Measurements from ENCODE around the gene MYO1A.
A peak's percentile ranks its signal among the peaks of the same experiment; 100 is the strongest.
"Not testable (repeated sequence)": the region's sequence is repeated elsewhere in the genome, so short reads cannot be mapped to it uniquely, and the experiment has no call there.

Gene MYO1A

GRCh38 chr12:57046947-57047890, 2.7 kb downstream of the MYO1A start:
- peak; percentile 40 for DNase-seq (ENCODE audit: low read depth)

- DNase-seq (ENCODE audit: low read depth): no peak
These were observed 3.7 kb downstream of the MYO1A start for GRCh38 chr12:57046086-57046791.

GRCh38 chr12:57044889-57045288, 5.0 kb downstream of the MYO1A start:
- no peak for DNase-seq (ENCODE audit: low read depth)

- DNase-seq (ENCODE audit: low read depth): no peak
These were observed 5.5 kb downstream of the MYO1A start for GRCh38 chr12:57044468-57044867.

- DNase-seq (ENCODE audit: low read depth): no peak
These were observed 7.2 kb downstream of the MYO1A start for GRCh38 chr12:57042695-57043094.

- no peak for DNase-seq (ENCODE audit: low read depth)
These were observed 9.2 kb downstream of the MYO1A start for GRCh38 chr12:57040750-57041149.

GRCh38 chr12:57040211-57040610, 9.7 kb downstream of the MYO1A start:
- no peak for DNase-seq (ENCODE audit: low read depth)

- DNase-seq (ENCODE audit: low read depth): no peak
These were observed 10.7 kb downstream of the MYO1A start for GRCh38 chr12:57039016-57039798.

GRCh38 chr12:57037264-57037663, 12.7 kb downstream of the MYO1A start:
- no peak for DNase-seq (ENCODE audit: low read depth)

- DNase-seq (ENCODE audit: low read depth): no peak
These were observed 16.5 kb downstream of the MYO1A start for GRCh38 chr12:57033431-57033830.

GRCh38 chr12:57031789-57032188, 18.1 kb downstream of the MYO1A start:
- DNase-seq (ENCODE audit: low read depth): no peak

- no peak for DNase-seq (ENCODE audit: low read depth)
These were observed 18.7 kb downstream of the MYO1A start for GRCh38 chr12:57031138-57031725.

GRCh38 chr12:57029457-57029856, 20.5 kb downstream of the MYO1A start:
- no peak for DNase-seq (ENCODE audit: low read depth)

GRCh38 chr12:57027805-57028153, 22.1 kb downstream of the MYO1A start:
- no peak for DNase-seq (ENCODE audit: low read depth)

GRCh38 chr12:57027011-57027804, 22.7 kb downstream of the MYO1A start:
- DNase-seq (ENCODE audit: low read depth): no peak

- DNase-seq (ENCODE audit: low read depth): no peak
These were observed 24.7 kb downstream of the MYO1A start for GRCh38 chr12:57025196-57025595.

- DNase-seq (ENCODE audit: low read depth): not testable (repeated sequence)
These were observed 27.6 kb downstream of the MYO1A start for GRCh38 chr12:57022324-57022723.

GRCh38 chr12:57019983-57020719, 29.8 kb downstream of the MYO1A start:
- no peak for DNase-seq (ENCODE audit: low read depth)

- no peak for DNase-seq (ENCODE audit: low read depth)
These were observed 31.0 kb downstream of the MYO1A start for GRCh38 chr12:57018906-57019305.

GRCh38 chr12:57018353-57018752, 31.6 kb downstream of the MYO1A start:
- not testable (repeated sequence) for DNase-seq (ENCODE audit: low read depth)

- DNase-seq (ENCODE audit: low read depth): no peak
These were observed 33.6 kb downstream of the MYO1A start, which contains the start of gene TAC3 for GRCh38 chr12:57016348-57016747. TAC3 (minus strand) TSS chr12:57016529; CDS start chr12:57015797, 732 bp downstream.
